ENCODE data around the gene CACNA1I.

- TF ChIP-seq POLR2A (IDR thresholded peaks at IDR 0.05): no peak
- TF ChIP-seq, protein P1, sequence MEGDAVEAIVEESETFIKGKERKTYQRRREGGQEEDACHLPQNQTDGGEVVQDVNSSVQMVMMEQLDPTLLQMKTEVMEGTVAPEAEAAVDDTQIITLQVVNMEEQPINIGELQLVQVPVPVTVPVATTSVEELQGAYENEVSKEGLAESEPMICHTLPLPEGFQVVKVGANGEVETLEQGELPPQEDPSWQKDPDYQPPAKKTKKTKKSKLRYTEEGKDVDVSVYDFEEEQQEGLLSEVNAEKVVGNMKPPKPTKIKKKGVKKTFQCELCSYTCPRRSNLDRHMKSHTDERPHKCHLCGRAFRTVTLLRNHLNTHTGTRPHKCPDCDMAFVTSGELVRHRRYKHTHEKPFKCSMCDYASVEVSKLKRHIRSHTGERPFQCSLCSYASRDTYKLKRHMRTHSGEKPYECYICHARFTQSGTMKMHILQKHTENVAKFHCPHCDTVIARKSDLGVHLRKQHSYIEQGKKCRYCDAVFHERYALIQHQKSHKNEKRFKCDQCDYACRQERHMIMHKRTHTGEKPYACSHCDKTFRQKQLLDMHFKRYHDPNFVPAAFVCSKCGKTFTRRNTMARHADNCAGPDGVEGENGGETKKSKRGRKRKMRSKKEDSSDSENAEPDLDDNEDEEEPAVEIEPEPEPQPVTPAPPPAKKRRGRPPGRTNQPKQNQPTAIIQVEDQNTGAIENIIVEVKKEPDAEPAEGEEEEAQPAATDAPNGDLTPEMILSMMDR (IDR thresholded peaks at IDR 0.05 in 4 of 5, conservative IDR thresholded peaks at IDR 0.05 in 1 of 5): no peak
Measured at GRCh38 chr22:39723463-39723862, 152.9 kb downstream of the CACNA1I start.
